ENCODE data around the gene MED9. TPM values are rescaled to one million over a fixed set of nuclear protein-coding genes. Genes with fewer than 3 reads are reported as not detected.

Gene MED9
- total RNA-seq, 2 experiments from 2014 or later = 17.8 to 20.6 TPM

DNA sequence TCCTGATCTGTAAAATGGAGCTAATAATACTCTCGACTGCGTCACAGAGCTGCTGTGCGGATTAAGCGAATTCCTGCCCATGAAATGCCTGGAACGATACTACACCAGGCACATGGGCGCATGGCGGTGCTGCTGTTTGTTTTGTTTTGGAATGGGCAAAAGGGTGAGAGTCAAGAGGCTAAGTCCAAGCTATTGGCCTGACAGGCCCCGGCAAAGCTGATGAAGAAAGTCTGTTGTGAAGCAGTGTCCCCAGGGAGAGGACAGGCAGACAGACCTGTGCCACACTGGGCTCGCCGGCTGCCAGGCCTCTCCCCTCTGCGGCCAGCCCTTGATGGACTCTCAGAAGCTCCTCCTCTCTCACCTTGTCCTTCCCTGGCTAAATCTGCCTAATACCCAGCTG lies 50.7 kb downstream of the MED9 start:
- no peak overlapping the region for H3K4me3 Mint-ChIP-seq
- POLR2A ChIA-PET = no interaction called here

DNA sequence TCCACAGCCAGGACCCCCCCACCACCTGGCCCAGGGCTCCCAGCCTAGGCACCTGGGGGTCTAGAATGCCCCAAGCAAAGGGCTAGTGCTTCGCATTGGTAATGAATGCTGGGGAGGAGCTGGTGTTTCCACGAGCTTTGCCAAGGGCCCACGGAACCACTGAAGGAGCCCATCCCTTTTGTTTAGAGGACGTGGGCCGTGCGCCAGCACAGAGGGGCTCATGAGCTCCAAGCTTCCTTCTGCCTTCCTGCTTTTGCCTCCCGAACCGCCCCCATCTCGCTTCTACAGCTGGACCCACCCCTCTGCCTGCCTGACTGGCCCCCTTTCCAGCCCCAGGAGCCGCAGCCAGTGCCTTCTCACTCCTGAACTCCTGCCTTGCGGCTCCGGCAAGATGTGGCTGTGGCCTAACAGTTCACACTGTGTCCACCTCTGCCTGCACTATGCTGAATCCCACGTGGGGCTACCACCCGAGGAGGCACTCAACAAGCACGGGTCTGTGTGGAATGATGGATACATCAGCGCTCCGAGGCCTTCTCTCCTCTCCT lies 51.2 kb downstream of the MED9 start:
- H3K4me1 Mint-ChIP-seq = no peaks in the 10 kb centered on the region
- DNase-seq (no peak), ATAC-seq (ENCODE audit: low read depth) (no peak)
- POLR2A ChIA-PET = no interaction called here
- H3K9me3 Mint-ChIP-seq = no peaks in the 10 kb centered on the region
- H3K27ac Mint-ChIP-seq = no peak overlapping the region
- no peaks in the 10 kb centered on the region for H3K36me3 Mint-ChIP-seq
- no peak overlapping the region for H3K4me3 Mint-ChIP-seq
- peaks cover 3% of the 10 kb centered on the region for H3K27me3 Mint-ChIP-seq

More for the DNA sequence above, 50.7 kb downstream of the MED9 start:
- DNase-seq = no peak
- Mint-ChIP-seq H3K36me3 (no peaks in the 10 kb centered on the region), H3K9me3 (no peaks in the 10 kb centered on the region), H3K4me1 (no peaks in the 10 kb centered on the region), H3K27me3 (peaks cover 3% of the 10 kb centered on the region), H3K27ac (no peak overlapping the region)
- ATAC-seq (ENCODE audit: low read depth) = no peak

GRCh38 chr17:17528696-17529652 lies 52.2 kb downstream of the MED9 start:
- Mint-ChIP-seq H3K4me3 (no peak overlapping the region), H3K4me1 (no peaks in the 10 kb centered on the region), H3K27me3 (peaks cover 3% of the 10 kb centered on the region), H3K9me3 (no peaks in the 10 kb centered on the region), H3K36me3 (no peaks in the 10 kb centered on the region), H3K27ac (no peak overlapping the region)
- ATAC-seq (ENCODE audit: low read depth) (no peak), DNase-seq (no peak)
- POLR2A ChIA-PET = no interaction called here

- no peak for ATAC-seq (ENCODE audit: low read depth)
Observed at GRCh38 chr17:17531156-17531555, 54.4 kb downstream of the MED9 start.

GRCh38 chr17:17532991-17533390 lies 56.2 kb downstream of the MED9 start:
- no peaks in the 10 kb centered on the region for H3K36me3 Mint-ChIP-seq
- no peak overlapping the region for H3K4me3 Mint-ChIP-seq
- POLR2A ChIA-PET = no interaction called here
- H3K4me1 Mint-ChIP-seq = no peaks in the 10 kb centered on the region
- H3K27ac Mint-ChIP-seq = no peak overlapping the region
- no peak for ATAC-seq (ENCODE audit: low read depth)
- no peak for DNase-seq
- H3K27me3 Mint-ChIP-seq = peaks cover 3% of the 10 kb centered on the region
- H3K9me3 Mint-ChIP-seq = no peaks in the 10 kb centered on the region

More at GRCh38 chr17:17531156-17531555, 54.4 kb downstream of the MED9 start:
- no peak for DNase-seq
- Mint-ChIP-seq H3K36me3 (no peaks in the 10 kb centered on the region), H3K4me1 (no peaks in the 10 kb centered on the region), H3K4me3 (no peak overlapping the region), H3K27me3 (peaks cover 3% of the 10 kb centered on the region), H3K9me3 (no peaks in the 10 kb centered on the region), H3K27ac (no peak overlapping the region)
- POLR2A ChIA-PET = interaction anchor here (1.0 kb wide), 1 partner anchor 34 kb away, joined by 3 read pairs; the partner anchor contains the start of gene RASD1

DNA sequence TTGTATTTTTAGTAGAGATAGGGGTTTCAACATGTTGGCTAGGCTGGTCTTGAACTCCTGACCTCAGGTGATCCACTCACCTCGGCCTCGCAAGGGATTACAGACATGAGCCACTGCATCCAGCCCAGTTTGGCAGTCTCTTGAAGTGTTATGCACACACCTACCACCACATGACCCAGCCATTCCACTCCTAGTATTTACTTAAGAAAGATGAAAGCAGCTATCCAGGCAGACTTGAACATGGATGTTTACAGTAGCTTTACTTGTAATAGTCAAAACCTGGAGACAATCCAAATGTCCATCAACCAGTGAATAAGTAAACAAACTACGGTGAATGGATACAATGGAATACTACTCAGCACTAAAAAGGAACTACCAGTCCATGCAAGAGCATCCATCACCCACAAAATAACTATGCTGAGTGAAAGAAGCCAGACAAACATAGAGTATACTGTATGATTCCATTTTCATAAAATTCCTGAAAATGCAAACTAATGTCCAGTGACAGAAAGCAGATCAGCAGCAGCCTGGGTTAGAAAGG lies 57.2 kb downstream of the MED9 start:
- Mint-ChIP-seq H3K36me3 (no peaks in the 10 kb centered on the region), H3K4me1 (no peaks in the 10 kb centered on the region), H3K27ac (no peak overlapping the region), H3K27me3 (peaks cover 3% of the 10 kb centered on the region), H3K4me3 (no peak overlapping the region), H3K9me3 (no peaks in the 10 kb centered on the region)
- DNase-seq (no peak), ATAC-seq (ENCODE audit: low read depth) (no peak)
- POLR2A ChIA-PET = no interaction called here

- POLR2A ChIA-PET = no interaction called here
- ATAC-seq (ENCODE audit: low read depth) (no peak), DNase-seq (no peak)
- Mint-ChIP-seq H3K27ac (no peak overlapping the region), H3K4me3 (no peak overlapping the region), H3K4me1 (no peaks in the 10 kb centered on the region), H3K9me3 (no peaks in the 10 kb centered on the region), H3K27me3 (peaks cover 3% of the 10 kb centered on the region), H3K36me3 (no peaks in the 10 kb centered on the region)
Observed at GRCh38 chr17:17535957-17536356, 59.2 kb downstream of the MED9 start.

- Mint-ChIP-seq H3K9me3 (no peaks in the 10 kb centered on the region), H3K36me3 (no peaks in the 10 kb centered on the region), H3K27ac (no peak overlapping the region), H3K4me1 (no peaks in the 10 kb centered on the region), H3K4me3 (no peak overlapping the region), H3K27me3 (peaks cover 3% of the 10 kb centered on the region)
- DNase-seq (no peak), ATAC-seq (ENCODE audit: low read depth) (no peak)
- POLR2A ChIA-PET = no interaction called here
Observed at GRCh38 chr17:17536702-17537101, 59.9 kb downstream of the MED9 start.

GRCh38 chr17:17537311-17538099 lies 60.7 kb downstream of the MED9 start:
- no peaks in the 10 kb centered on the region for H3K9me3 Mint-ChIP-seq
- DNase-seq (no peak), ATAC-seq (ENCODE audit: low read depth) (no peak)
- H3K36me3 Mint-ChIP-seq = no peaks in the 10 kb centered on the region
- POLR2A ChIA-PET = no interaction called here
- no peaks in the 10 kb centered on the region for H3K27me3 Mint-ChIP-seq
- H3K4me3 Mint-ChIP-seq = no peak overlapping the region
- no peak overlapping the region for H3K27ac Mint-ChIP-seq
- no peaks in the 10 kb centered on the region for H3K4me1 Mint-ChIP-seq

- no peaks in the 10 kb centered on the region for H3K4me1 Mint-ChIP-seq
- ATAC-seq (ENCODE audit: low read depth) = no peak
- H3K9me3 Mint-ChIP-seq = no peaks in the 10 kb centered on the region
- H3K27ac Mint-ChIP-seq = no peak overlapping the region
- no peak overlapping the region for H3K4me3 Mint-ChIP-seq
- POLR2A ChIA-PET = no interaction called here
- H3K36me3 Mint-ChIP-seq = no peaks in the 10 kb centered on the region
- DNase-seq = no peak
- no peaks in the 10 kb centered on the region for H3K27me3 Mint-ChIP-seq
Observed at GRCh38 chr17:17538417-17539391, 61.9 kb downstream of the MED9 start.

- Mint-ChIP-seq H3K4me1 (no peaks in the 10 kb centered on the region), H3K4me3 (no peak overlapping the region), H3K36me3 (no peaks in the 10 kb centered on the region), H3K27me3 (no peaks in the 10 kb centered on the region), H3K27ac (no peak overlapping the region), H3K9me3 (no peaks in the 10 kb centered on the region)
- DNase-seq (no peak), ATAC-seq (ENCODE audit: low read depth) (no peak)
- POLR2A ChIA-PET = no interaction called here
Observed at GRCh38 chr17:17539591-17539990, 62.8 kb downstream of the MED9 start.

DNA sequence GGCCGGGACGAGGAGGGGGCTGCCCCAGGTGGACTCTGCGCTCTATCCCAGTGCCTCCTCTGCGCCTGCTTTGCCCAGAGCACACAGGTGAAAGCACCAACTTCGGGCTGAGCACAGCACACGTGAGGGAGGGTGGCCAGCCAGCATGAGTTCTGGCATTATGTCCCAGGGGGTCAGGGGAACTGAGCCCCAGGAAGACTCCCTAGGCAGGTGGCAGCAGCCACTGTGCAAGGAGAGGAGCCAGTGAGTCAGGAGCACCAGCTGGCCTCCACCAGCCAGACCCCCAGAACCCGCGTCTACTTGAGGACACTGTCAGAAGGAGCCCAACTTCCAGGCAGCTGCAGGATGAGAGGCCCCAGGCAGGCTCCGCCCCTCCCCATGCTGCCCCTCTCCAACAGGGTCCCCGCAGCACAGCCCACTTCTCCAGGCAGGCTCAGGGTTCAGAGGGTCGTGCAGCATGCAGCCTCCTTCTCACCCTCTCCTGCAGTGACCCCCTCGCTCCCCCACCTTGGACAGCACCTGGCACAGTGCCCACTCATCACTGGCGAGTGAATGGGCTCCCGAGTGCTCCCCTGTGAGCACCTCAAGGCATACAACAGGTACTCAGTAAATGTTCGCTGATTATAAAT lies 63.6 kb downstream of the MED9 start:
- DNase-seq (no peak), ATAC-seq (ENCODE audit: low read depth) (no peak)
- Mint-ChIP-seq H3K27ac (no peak overlapping the region), H3K4me3 (no peak overlapping the region), H3K36me3 (no peaks in the 10 kb centered on the region), H3K27me3 (no peaks in the 10 kb centered on the region), H3K4me1 (no peaks in the 10 kb centered on the region), H3K9me3 (no peaks in the 10 kb centered on the region)
- POLR2A ChIA-PET = no interaction called here

Measured in activated naive CD8-positive, alpha-beta T cell treated with anti-CD3 and anti-CD28 coated beads, Interleukin-2, amount 10 ng/mL, durations not matched to agents 7 days and 5 days (primary cell).